H1 (cell line): ENCODE data around the gene DISC1. TPM values are rescaled to one million over a fixed set of nuclear protein-coding genes. Genes with fewer than 3 reads are reported as not detected.

Source experiments
- polyA plus RNA-seq, 7 experiments: library from polyadenylated mRNA; depleted of rRNA in 3 of 7; stranded (reverse) in 5 of 7; unstranded in 2 of 7; fragments of >200 nt in 5 of 7; fragments of 200-250 nt in 2 of 7; gene quantifications; 1 replicate in 5 of 7; 2 replicates in 1 of 7; 4 replicates in 1 of 7; pipeline versions ENCODE4 v1.2.1 to v1.2.3, GENCODE V29; 2011 to 2013; ENCODE audit warnings: missing spikeins in 2 of 7, mixed read lengths in 2 of 7
- total RNA-seq: library from RNA; stranded (reverse); fragmentation: NEBNext Ultra II Directional; extraction: Animal tissue kit (Norgen Biotek cat#: 25700); gene quantifications from 2 replicates; pipeline ENCODE4 v1.2.1, GENCODE V29; 2021
- TF ChIP-seq, protein P1 (sequence below): IDR thresholded peaks from 2 replicates; pipeline ENCODE4 v1.6.1; 2012; ENCODE audit warnings: inconsistent platforms

DISC1 gene
- total and polyA plus RNA-seq, 2 of the 8 experiments (the other 6 are each of a cell fraction or from before 2014, with no cell fraction given): 1.1 to 3.5 TPM

- TF ChIP-seq, protein P1, sequence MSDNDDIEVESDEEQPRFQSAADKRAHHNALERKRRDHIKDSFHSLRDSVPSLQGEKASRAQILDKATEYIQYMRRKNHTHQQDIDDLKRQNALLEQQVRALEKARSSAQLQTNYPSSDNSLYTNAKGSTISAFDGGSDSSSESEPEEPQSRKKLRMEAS: no peak
Observed at GRCh38 chr1:231849981-231850380, 223.4 kb downstream of the DISC1 start (continued).
